ENCODE results near the gene NR5A1.

Gene NR5A1

DNA sequence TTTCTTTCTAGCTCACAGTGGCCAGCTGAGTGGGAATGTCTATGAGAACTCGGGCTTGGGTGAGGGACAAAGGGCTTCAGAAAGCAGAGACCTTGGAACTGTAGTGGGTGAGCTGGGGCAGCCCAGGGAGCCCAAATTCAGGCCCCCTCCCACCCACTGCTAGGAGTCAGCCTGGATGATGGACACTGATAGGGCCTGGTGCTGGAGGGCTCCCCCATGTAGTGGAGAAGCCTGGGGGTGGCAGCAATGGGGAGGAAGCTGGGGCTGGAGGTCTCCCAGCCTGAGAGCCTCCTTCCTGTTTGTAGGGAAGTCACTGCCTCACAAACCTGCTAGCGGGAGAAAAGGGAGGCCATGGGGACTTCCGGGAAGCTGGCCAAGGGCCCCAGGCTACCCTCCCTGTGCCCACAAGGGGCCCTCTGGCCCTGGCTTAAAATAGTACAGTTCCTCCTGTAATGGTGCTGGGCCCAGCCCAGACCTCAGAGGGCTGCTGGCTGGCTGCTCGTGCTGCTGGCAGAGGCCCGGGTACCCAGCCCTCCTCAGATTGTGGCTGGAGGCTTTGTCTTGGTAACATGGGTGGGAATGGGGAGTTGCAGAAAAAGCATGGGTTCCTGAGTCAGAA, 6.3 kb upstream of the NR5A1 start:
- H3K4me3 ChIP-seq (ENCODE audit: low read length), result no peak overlapping the region
- H3K9me3 ChIP-seq (ENCODE audit: control insufficient read depth, low read length), result no peaks in the 10 kb centered on the region
- peaks cover 46% of the 10 kb centered on the region for H3K27me3 ChIP-seq (replicated peaks; ENCODE audit: control insufficient read depth, insufficient read depth, low read length)
- H3K36me3 ChIP-seq (ENCODE audit: control insufficient read depth, insufficient read depth, low read length, severe bottlenecking), result no peaks in the 10 kb centered on the region
- H3K4me1 ChIP-seq (ENCODE audit: control insufficient read depth, insufficient read depth, low read length), result no peaks in the 10 kb centered on the region
- H3K9ac ChIP-seq (ENCODE audit: low read length), result no peak overlapping the region
- peak; percentile 9 for DNase-seq (ENCODE audit: low read depth)

DNA sequence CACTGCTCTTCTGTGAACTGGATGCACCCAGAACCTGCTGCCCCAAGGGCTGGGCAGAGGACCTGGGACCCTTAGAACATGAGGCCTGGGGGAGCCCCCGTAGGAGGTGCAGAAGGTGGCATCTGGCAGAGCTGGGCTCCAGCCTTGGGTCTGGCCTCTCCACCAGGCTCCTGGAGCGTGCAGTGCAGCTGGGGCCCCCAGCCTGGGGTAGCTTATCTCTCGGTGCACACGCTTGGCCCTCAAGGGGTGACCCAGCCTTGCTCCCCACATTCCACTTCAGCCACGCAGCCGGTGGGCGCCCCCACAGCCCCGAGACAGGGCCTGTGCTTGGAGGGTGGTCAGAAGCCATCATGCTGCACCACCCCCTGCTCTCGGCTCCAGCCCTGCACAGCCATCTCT, 5.6 kb upstream of the NR5A1 start:
- peaks cover 40% of the 10 kb centered on the region for H3K27me3 ChIP-seq (replicated peaks; ENCODE audit: control insufficient read depth, insufficient read depth, low read length)
- no peaks in the 10 kb centered on the region for H3K36me3 ChIP-seq (ENCODE audit: control insufficient read depth, insufficient read depth, low read length, severe bottlenecking)
- no peaks in the 10 kb centered on the region for H3K4me1 ChIP-seq (ENCODE audit: control insufficient read depth, insufficient read depth, low read length)
- H3K9me3 ChIP-seq (ENCODE audit: control insufficient read depth, low read length), result no peaks in the 10 kb centered on the region
- no peak overlapping the region for H3K4me3 ChIP-seq (ENCODE audit: low read length)
- DNase-seq (ENCODE audit: low read depth), result no peak
- H3K9ac ChIP-seq (ENCODE audit: low read length), result no peak overlapping the region

DNA sequence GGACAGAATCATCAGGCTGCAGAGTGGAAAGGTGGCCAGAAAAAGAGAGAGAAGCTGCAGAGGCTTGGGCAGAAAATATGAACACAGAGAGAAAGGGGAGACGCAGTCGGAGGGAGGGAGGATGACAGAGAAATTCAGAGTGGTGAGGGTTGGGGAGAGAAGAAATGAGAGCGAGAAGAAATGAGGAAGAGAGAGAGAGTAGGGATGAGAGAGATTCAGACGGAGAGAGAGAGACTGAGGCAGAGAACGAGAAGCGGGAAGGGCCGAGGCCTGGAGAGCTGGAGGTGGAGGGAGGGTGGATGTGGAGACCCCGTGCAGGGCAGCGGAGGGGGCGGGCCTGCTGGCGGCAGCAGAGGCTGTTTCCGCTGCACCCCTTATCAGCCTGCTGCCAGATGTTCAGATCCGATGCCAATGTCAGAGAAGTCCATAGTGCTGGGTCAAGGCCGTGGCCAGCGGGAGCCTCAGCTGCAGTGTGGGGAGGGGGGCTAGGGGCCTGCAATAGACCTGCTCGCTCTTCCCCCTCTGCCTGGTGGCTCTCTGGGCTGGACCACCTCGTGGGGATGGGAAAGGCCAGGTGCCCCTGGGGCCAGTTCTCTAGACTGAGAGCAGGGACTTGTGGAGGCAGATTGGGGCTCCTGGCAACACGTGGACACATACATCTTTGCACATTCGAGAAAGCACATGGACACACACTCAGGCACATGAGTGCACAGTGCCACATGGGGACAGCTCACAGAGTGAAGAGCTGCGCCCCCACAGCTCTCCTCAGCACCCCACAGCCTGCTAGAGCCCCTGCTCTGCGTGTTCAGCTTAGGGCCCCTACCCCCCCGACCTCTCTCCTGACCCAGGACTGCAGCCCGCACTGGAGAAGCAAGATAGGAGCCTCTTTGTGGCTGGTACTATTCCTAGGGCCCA, 4.9 kb upstream of the NR5A1 start:
- DNase-seq (ENCODE audit: low read depth), result no peak

DNA sequence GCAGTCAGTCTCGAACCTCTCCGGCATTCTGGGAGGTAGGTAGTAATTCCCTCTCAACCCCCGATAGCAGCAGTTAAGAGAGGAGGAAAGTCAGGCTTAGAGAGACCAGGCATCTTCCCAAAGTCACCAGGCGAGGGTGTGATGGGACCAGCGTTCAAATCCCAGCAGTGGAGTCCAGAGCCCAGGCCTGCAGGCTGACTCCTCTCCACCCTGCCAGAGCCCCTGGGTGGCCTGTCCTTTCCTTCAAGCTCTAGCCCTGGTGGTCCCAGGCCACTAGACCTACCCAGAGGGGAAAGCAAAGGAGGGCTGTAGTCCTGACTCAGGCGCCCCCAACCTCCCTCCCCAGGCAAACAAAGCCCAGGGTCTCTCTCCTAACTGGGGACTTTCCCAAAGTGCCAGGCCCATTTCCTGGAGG, 4.2 kb upstream of the NR5A1 start:
- Histone ChIP-seq H3K4me3 (ENCODE audit: low read length) (no peak overlapping the region), H3K9ac (ENCODE audit: low read length) (no peak overlapping the region), H3K27me3 (replicated peaks; ENCODE audit: control insufficient read depth, insufficient read depth, low read length) (peaks cover 30% of the 10 kb centered on the region), H3K36me3 (ENCODE audit: control insufficient read depth, insufficient read depth, low read length, severe bottlenecking) (no peaks in the 10 kb centered on the region), H3K4me1 (ENCODE audit: control insufficient read depth, insufficient read depth, low read length) (no peaks in the 10 kb centered on the region), H3K9me3 (ENCODE audit: control insufficient read depth, low read length) (no peaks in the 10 kb centered on the region)
- no peak for DNase-seq (ENCODE audit: low read depth)

More for the DNA sequence above, 4.9 kb upstream of the NR5A1 start:
- Histone ChIP-seq H3K4me3 (ENCODE audit: low read length) (no peak overlapping the region), H3K36me3 (ENCODE audit: control insufficient read depth, insufficient read depth, low read length, severe bottlenecking) (no peaks in the 10 kb centered on the region), H3K4me1 (ENCODE audit: control insufficient read depth, insufficient read depth, low read length) (no peaks in the 10 kb centered on the region), H3K9ac (ENCODE audit: low read length) (no peak overlapping the region), H3K27me3 (replicated peaks; ENCODE audit: control insufficient read depth, insufficient read depth, low read length) (peaks cover 34% of the 10 kb centered on the region), H3K9me3 (ENCODE audit: control insufficient read depth, low read length) (no peaks in the 10 kb centered on the region)

DNA sequence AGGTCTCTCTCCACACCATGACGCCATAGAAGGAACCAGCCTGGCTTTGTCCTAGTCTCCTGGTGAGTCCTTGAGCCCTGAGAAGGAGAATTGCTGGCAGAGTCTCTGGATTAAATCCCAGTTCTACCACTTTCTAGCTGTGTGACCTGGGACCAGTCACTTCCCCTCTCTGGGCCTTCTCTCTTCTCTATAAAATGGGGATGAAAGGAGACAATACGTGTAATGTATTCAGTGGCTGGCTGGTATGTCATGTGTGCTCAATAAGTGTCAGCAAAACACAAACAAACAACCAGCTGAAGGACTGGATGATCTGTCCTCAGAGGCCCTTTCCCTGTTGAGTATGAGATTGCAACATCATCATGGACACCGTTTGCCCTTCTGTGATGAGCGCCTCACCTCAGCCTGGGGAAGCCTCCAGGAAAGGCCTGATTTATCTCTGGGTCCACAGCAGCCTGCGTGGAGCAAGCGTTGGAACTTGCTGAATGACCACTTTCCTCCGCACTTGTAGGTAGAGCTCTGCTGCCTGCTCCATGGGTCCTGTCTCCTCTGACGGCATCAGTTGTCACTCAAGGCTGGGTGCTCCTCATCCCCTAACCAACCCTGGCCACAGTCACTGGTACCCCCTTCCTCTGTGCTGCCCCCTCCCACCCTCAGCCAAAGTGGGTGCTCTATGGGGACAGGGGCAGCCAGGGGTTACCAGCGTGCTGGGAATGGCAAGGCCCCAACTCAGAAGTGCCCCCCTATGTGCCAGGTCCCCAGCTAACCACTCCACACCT, 3.6 kb upstream of the NR5A1 start:
- DNase-seq (ENCODE audit: low read depth), result peak; percentile 17
- Histone ChIP-seq H3K4me3 (ENCODE audit: low read length) (no peak overlapping the region), H3K36me3 (ENCODE audit: control insufficient read depth, insufficient read depth, low read length, severe bottlenecking) (no peaks in the 10 kb centered on the region), H3K27me3 (replicated peaks; ENCODE audit: control insufficient read depth, insufficient read depth, low read length) (peaks cover 30% of the 10 kb centered on the region), H3K9me3 (ENCODE audit: control insufficient read depth, low read length) (no peaks in the 10 kb centered on the region), H3K4me1 (ENCODE audit: control insufficient read depth, insufficient read depth, low read length) (no peaks in the 10 kb centered on the region), H3K9ac (ENCODE audit: low read length) (no peak overlapping the region)

DNA sequence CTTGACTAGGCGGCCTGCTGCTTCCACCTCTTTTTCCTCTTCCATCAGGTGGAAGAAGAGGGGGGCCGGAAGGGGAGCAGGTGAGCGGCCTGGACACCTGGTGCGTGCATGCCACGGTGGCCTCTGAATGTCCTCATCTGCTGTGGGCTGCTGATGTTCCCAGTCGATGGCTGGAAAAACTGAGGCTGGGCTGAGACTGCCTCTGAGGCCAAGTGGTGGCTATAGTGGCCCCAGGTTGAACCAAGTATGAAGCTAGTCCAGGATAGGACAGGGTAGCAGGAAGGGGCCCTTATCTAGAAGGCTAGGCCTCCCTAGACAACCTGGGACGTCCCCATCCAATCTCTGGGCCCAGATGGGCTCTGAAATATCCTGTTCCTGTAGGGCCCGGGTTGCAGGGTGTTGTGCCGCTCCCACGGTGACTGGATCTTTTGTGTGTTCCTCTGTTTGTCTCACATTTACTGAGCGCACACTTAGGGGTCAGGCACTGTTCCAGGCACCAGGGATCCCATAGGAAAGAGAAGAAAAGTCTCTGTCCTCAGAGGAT, 753 bp upstream of the NR5A1 start:
- peaks cover 4% of the 10 kb centered on the region for H3K4me1 ChIP-seq (ENCODE audit: control insufficient read depth, insufficient read depth, low read length)
- no peak for DNase-seq (ENCODE audit: low read depth)
- peaks cover 36% of the 10 kb centered on the region for H3K27me3 ChIP-seq (replicated peaks; ENCODE audit: control insufficient read depth, insufficient read depth, low read length)

GRCh38 chr9:124506433-124506832, 766 bp downstream of the NR5A1 start:
- H3K9me3 ChIP-seq (ENCODE audit: control insufficient read depth, low read length), result no peaks in the 10 kb centered on the region
- no peaks in the 10 kb centered on the region for H3K36me3 ChIP-seq (ENCODE audit: control insufficient read depth, insufficient read depth, low read length, severe bottlenecking)
- H3K4me3 ChIP-seq (ENCODE audit: low read length), result no peak overlapping the region
- H3K4me1 ChIP-seq (ENCODE audit: control insufficient read depth, insufficient read depth, low read length), result peaks cover 4% of the 10 kb centered on the region
- no peak overlapping the region for H3K9ac ChIP-seq (ENCODE audit: low read length)
- DNase-seq (ENCODE audit: low read depth), result no peak
- H3K27me3 ChIP-seq (replicated peaks; ENCODE audit: control insufficient read depth, insufficient read depth, low read length), result peaks cover 34% of the 10 kb centered on the region

More for the DNA sequence above, 753 bp upstream of the NR5A1 start:
- no peaks in the 10 kb centered on the region for H3K9me3 ChIP-seq (ENCODE audit: control insufficient read depth, low read length)
- no peak overlapping the region for H3K9ac ChIP-seq (ENCODE audit: low read length)
- no peaks in the 10 kb centered on the region for H3K36me3 ChIP-seq (ENCODE audit: control insufficient read depth, insufficient read depth, low read length, severe bottlenecking)
- no peak overlapping the region for H3K4me3 ChIP-seq (ENCODE audit: low read length)

DNA sequence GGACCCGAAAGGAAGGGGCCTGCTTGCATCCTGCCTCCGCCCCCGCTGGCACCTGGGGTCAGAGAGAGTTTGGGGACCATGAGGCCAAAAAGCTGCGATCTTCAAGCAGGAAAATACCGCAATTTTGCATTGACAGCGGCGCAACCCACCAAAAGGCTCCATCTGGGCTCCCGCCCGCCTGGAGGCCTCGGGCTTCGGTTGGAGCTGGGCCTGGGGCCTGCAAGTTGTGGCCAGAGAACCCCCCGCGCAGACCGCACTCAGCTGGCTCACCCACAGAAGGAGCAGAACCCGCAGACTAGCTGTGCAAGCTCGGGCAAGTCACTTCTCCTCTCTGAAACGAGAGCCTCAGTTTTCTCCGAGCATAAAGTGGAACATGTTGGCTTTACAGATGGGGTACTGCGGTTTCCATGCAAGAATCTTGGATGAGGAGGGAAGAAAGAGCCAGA, 1.3 kb downstream of the NR5A1 start:
- H3K27me3 ChIP-seq (replicated peaks; ENCODE audit: control insufficient read depth, insufficient read depth, low read length), result peaks cover 38% of the 10 kb centered on the region
- H3K4me1 ChIP-seq (ENCODE audit: control insufficient read depth, insufficient read depth, low read length), result peaks cover 4% of the 10 kb centered on the region
- no peak overlapping the region for H3K9ac ChIP-seq (ENCODE audit: low read length)
- no peak overlapping the region for H3K4me3 ChIP-seq (ENCODE audit: low read length)
- no peaks in the 10 kb centered on the region for H3K36me3 ChIP-seq (ENCODE audit: control insufficient read depth, insufficient read depth, low read length, severe bottlenecking)
- H3K9me3 ChIP-seq (ENCODE audit: control insufficient read depth, low read length), result no peaks in the 10 kb centered on the region
- no peak for DNase-seq (ENCODE audit: low read depth)

GRCh38 chr9:124505006-124505900, 1.9 kb downstream of the NR5A1 start:
- Histone ChIP-seq H3K36me3 (ENCODE audit: control insufficient read depth, insufficient read depth, low read length, severe bottlenecking) (no peaks in the 10 kb centered on the region), H3K9ac (ENCODE audit: low read length) (no peak overlapping the region), H3K27me3 (replicated peaks; ENCODE audit: control insufficient read depth, insufficient read depth, low read length) (peaks cover 42% of the 10 kb centered on the region), H3K4me3 (ENCODE audit: low read length) (no peak overlapping the region), H3K9me3 (ENCODE audit: control insufficient read depth, low read length) (no peaks in the 10 kb centered on the region), H3K4me1 (ENCODE audit: control insufficient read depth, insufficient read depth, low read length) (peaks cover 4% of the 10 kb centered on the region)
- no peak for DNase-seq (ENCODE audit: low read depth)

- no peak overlapping the region for H3K4me3 ChIP-seq (ENCODE audit: low read length)
- no peaks in the 10 kb centered on the region for H3K9me3 ChIP-seq (ENCODE audit: control insufficient read depth, low read length)
- no peaks in the 10 kb centered on the region for H3K36me3 ChIP-seq (ENCODE audit: control insufficient read depth, insufficient read depth, low read length, severe bottlenecking)
- H3K27me3 ChIP-seq (replicated peaks; ENCODE audit: control insufficient read depth, insufficient read depth, low read length), result peaks cover 45% of the 10 kb centered on the region
- no peak overlapping the region for H3K9ac ChIP-seq (ENCODE audit: low read length)
- peaks cover 4% of the 10 kb centered on the region for H3K4me1 ChIP-seq (ENCODE audit: control insufficient read depth, insufficient read depth, low read length)
- peak; percentile 10 for DNase-seq (ENCODE audit: low read depth)
Measured at GRCh38 chr9:124504530-124505005, 2.6 kb downstream of the NR5A1 start.

Data from adipocyte (in vitro differentiated cells).